Measurements from ENCODE around the gene TNRC18. TPM values are rescaled to one million over a fixed set of nuclear protein-coding genes. Genes with fewer than 3 reads are reported as not detected.
"Not testable (repeated sequence)": the region's sequence is repeated elsewhere in the genome, so short reads cannot be mapped to it uniquely, and the experiment has no call there.

TNRC18 gene
- total RNA-seq, 1 donor from 2014 or later = 95.4 TPM

GRCh38 chr7:5276611-5277010 lies 147.0 kb downstream of the TNRC18 start:
- Mint-ChIP-seq H3K4me1 (ENCODE audit: low read depth) (peaks cover 3% of the 10 kb centered on the region), H3K9me3 (ENCODE audit: low read depth) (no peaks in the 10 kb centered on the region), H3K4me3 (ENCODE audit: unreplicated experiment) (no peak overlapping the region), H3K27ac (ENCODE audit: unreplicated experiment) (no peak overlapping the region), H3K27me3 (ENCODE audit: low read depth) (peaks cover 8% of the 10 kb centered on the region), H3K36me3 (ENCODE audit: low read depth) (no peaks in the 10 kb centered on the region)
- no peak for DNase-seq (ENCODE audit: low spot score)
- TF ChIP-seq CTCF (IDR thresholded peaks at IDR 0.05) = no peak

DNA sequence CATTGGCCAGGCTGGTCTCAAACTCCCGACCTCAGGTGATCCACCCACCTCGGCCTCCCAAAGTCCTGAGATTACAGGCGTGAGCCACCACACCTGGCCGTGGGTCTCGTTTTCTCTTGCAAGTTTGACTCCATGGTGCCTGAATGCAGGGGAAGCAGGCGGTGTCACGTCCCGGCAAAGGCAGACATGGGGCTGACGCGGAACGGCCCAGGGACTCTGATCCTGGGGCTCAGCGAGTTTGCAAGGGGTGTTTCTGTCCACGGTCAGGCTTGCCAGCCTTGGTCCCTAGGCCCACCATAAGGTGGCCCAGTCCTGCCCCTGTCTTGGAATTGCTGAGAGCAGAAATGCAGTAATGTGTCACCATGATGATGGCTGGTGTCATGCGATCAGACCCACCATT lies 147.5 kb downstream of the TNRC18 start:
- H3K27me3 Mint-ChIP-seq (ENCODE audit: low read depth) = not testable (repeated sequence)

DNA sequence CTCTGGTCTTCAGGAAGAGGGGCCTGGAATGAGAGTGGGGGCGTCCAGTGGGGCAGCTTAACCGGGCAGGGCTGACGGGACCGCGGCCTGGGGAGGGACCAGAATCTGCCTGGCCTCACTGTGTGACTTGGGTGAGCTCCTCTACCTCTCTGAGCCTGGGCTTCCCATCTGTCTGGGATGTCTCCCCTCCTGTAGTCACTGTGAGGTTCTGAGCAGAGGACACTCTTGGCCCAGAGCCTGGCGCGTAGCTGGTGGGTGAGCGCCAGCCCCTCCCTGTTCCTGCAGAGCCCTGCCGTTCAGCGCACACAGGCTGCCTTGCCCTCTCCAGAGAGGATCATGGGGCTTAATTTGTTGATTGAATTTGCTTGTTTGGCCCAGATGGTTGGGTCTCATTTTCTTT lies 148.1 kb downstream of the TNRC18 start:
- not testable (repeated sequence) for H3K36me3 Mint-ChIP-seq (ENCODE audit: low read depth); H3K27ac Mint-ChIP-seq (ENCODE audit: unreplicated experiment); H3K4me3 Mint-ChIP-seq (ENCODE audit: unreplicated experiment); DNase-seq (ENCODE audit: low spot score); H3K9me3 Mint-ChIP-seq (ENCODE audit: low read depth); H3K4me1 Mint-ChIP-seq (ENCODE audit: low read depth)
- peaks cover 11% of the 10 kb centered on the region for H3K27me3 Mint-ChIP-seq (ENCODE audit: low read depth)

More for the DNA sequence above, 147.5 kb downstream of the TNRC18 start:
- not testable (repeated sequence) for H3K36me3 Mint-ChIP-seq (ENCODE audit: low read depth); H3K4me3 Mint-ChIP-seq (ENCODE audit: unreplicated experiment); H3K27ac Mint-ChIP-seq (ENCODE audit: unreplicated experiment); DNase-seq (ENCODE audit: low spot score); H3K4me1 Mint-ChIP-seq (ENCODE audit: low read depth); H3K9me3 Mint-ChIP-seq (ENCODE audit: low read depth)

DNA sequence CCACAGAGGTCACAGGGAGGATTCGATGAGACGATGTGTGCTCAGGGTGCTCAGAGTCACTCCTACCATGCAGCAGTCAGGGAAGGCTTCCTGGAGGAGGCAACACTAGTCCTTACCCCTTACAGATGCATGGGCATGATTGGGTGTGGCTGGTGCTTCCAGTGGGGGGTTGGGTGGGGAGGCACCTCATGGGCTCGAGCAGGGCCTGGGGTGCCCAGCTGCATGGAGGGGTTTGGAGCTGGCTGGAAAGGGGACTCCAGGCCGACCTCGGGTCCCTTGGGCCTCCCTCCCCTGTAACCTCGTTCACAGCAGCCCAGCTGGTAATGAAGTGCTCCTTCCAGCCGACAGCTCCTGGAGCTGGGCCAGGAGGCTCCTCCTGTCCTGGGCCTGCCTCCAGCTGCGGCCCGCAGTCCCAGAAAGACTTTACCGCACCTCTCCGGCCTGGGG lies 148.6 kb downstream of the TNRC18 start:
- not testable (repeated sequence) for H3K9me3 Mint-ChIP-seq (ENCODE audit: low read depth); DNase-seq (ENCODE audit: low spot score)

GRCh38 chr7:5274441-5274840 lies 149.2 kb downstream of the TNRC18 start:
- Mint-ChIP-seq H3K4me1 (ENCODE audit: low read depth) (peaks cover 3% of the 10 kb centered on the region), H3K27ac (ENCODE audit: unreplicated experiment) (no peak overlapping the region), H3K36me3 (ENCODE audit: low read depth) (no peaks in the 10 kb centered on the region), H3K4me3 (ENCODE audit: unreplicated experiment) (no peak overlapping the region), H3K27me3 (ENCODE audit: low read depth) (peaks cover 14% of the 10 kb centered on the region), H3K9me3 (ENCODE audit: low read depth) (no peaks in the 10 kb centered on the region)
- no peak for DNase-seq (ENCODE audit: low spot score)
- TF ChIP-seq CTCF (IDR thresholded peaks at IDR 0.05) = no peak

More for the DNA sequence above, 148.6 kb downstream of the TNRC18 start:
- not testable (repeated sequence) for H3K36me3 Mint-ChIP-seq (ENCODE audit: low read depth); H3K4me1 Mint-ChIP-seq (ENCODE audit: low read depth); H3K4me3 Mint-ChIP-seq (ENCODE audit: unreplicated experiment)
- Mint-ChIP-seq H3K27ac (ENCODE audit: unreplicated experiment) (peak overlapping the region; percentile 8), H3K27me3 (ENCODE audit: low read depth) (peaks cover 14% of the 10 kb centered on the region)

GRCh38 chr7:5273831-5274405 lies 149.7 kb downstream of the TNRC18 start:
- not testable (repeated sequence) for DNase-seq (ENCODE audit: low spot score); H3K9me3 Mint-ChIP-seq (ENCODE audit: low read depth); H3K27ac Mint-ChIP-seq (ENCODE audit: unreplicated experiment); H3K4me3 Mint-ChIP-seq (ENCODE audit: unreplicated experiment); H3K36me3 Mint-ChIP-seq (ENCODE audit: low read depth); H3K4me1 Mint-ChIP-seq (ENCODE audit: low read depth)
- peaks cover 16% of the 10 kb centered on the region for H3K27me3 Mint-ChIP-seq (ENCODE audit: low read depth)

DNA sequence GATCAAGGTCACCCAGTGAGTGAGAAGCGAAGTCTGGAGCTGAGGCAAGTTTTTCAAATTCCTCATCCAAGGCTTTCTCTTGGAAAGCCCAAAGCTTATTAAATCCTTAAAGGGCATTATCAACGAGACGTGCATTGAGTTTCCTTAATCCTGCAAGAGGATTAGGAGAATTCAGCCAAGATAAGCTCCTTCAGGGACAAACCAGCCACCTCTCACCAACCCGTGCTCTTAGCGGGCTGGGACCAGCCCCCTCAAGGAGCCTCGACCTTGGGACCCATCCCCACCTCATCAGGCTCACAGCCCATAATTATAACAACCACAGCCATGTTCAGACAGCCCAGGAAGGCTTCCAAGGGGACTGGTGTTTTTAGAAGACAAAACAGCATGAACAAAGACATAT lies 152.8 kb downstream of the TNRC18 start:
- no peak overlapping the region for H3K27ac Mint-ChIP-seq (ENCODE audit: unreplicated experiment)

DNA sequence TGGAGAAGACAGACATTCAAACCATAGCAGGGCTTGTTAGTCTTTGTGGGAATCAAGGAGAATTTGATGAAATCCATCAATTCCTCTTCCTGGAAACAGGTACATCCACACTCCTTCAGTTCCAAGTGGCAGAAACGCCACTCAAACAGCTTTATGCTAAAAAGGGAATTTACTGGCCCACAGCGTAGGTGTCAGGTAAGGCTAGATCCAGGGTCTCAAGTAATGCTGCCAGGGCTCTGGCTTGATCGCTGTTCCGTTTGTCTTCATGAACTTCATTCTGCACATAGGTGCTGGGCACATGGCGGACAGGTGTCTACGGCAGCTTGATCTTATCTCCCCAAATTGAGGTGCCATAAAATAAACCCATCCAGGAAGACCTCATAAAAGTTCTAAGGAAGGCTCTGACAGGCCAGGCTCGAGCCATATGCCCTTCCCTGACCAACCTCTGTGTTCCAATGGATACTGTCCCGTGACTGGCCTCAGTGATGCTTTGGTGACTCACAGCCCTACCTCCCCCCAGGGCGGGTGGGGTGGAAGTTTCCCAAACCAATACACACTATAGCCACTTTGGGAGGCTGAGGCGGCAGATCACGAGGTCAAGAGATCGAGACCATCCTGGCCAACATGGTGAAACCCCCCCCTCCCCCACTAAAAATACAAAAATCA lies 153.5 kb downstream of the TNRC18 start:
- H3K4me1 Mint-ChIP-seq (ENCODE audit: low read depth); H3K27ac Mint-ChIP-seq (ENCODE audit: unreplicated experiment); H3K36me3 Mint-ChIP-seq (ENCODE audit: low read depth); DNase-seq (ENCODE audit: low spot score); H3K9me3 Mint-ChIP-seq (ENCODE audit: low read depth); H3K4me3 Mint-ChIP-seq (ENCODE audit: unreplicated experiment): not testable (repeated sequence)
- peaks cover 22% of the 10 kb centered on the region for H3K27me3 Mint-ChIP-seq (ENCODE audit: low read depth)

More for the DNA sequence above, 152.8 kb downstream of the TNRC18 start:
- Mint-ChIP-seq H3K9me3 (ENCODE audit: low read depth) (no peaks in the 10 kb centered on the region), H3K27me3 (ENCODE audit: low read depth) (peaks cover 19% of the 10 kb centered on the region), H3K4me3 (ENCODE audit: unreplicated experiment) (no peak overlapping the region), H3K4me1 (ENCODE audit: low read depth) (no peaks in the 10 kb centered on the region), H3K36me3 (ENCODE audit: low read depth) (peaks cover 1% of the 10 kb centered on the region)
- TF ChIP-seq CTCF (IDR thresholded peaks at IDR 0.05) = no peak
- no peak for DNase-seq (ENCODE audit: low spot score)

DNA sequence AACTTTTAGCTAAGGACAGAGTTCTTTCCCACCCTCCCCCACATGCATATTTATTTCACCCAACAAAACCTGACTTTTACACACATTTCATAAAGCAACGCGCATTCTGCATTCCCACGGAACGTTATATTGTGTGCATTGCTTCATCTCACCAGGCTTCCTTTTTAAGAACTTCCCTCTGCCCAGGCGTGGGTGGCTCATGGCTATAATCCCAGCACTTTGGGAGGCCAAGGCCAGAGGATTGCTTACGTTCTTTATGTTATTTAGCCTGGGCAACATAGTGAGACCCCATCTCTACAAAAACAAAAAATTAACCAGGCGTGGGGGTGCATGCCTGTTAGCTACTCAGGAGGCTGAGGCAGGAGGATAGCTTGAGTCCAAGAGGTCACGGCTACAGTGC lies 155.8 kb downstream of the TNRC18 start:
- not testable (repeated sequence) for H3K4me3 Mint-ChIP-seq (ENCODE audit: unreplicated experiment); H3K9me3 Mint-ChIP-seq (ENCODE audit: low read depth); H3K4me1 Mint-ChIP-seq (ENCODE audit: low read depth); H3K27ac Mint-ChIP-seq (ENCODE audit: unreplicated experiment); DNase-seq (ENCODE audit: low spot score); H3K36me3 Mint-ChIP-seq (ENCODE audit: low read depth)
- peaks cover 16% of the 10 kb centered on the region for H3K27me3 Mint-ChIP-seq (ENCODE audit: low read depth)
